Ascending aorta (tissue), 2 donors: ENCODE data around the gene CFAP68. TPM values are rescaled to one million over a fixed set of nuclear protein-coding genes. Genes with fewer than 3 reads are reported as not detected.
"Not testable (repeated sequence)": the region's sequence is repeated elsewhere in the genome, so short reads cannot be mapped to it uniquely, and the experiment has no call there.

Source experiments
- DNase-seq, 2 donors: peaks; one replicate each; pipeline ENCODE4 v3.0.0-alpha.2; 2019; ENCODE audit warnings: low spot score in 2 of 2
- H3K27ac ChIP-seq, 2 donors: fragments of 200-600 bp; sonication (generic); one replicate each; pipeline ENCODE4 v1.5.1; 2016 to 2017; ENCODE audit warnings: mild to moderate bottlenecking in 1 of 2
- H3K27me3 ChIP-seq: fragments of 200-600 bp; sonication (generic); one replicate; pipeline ENCODE4 v1.5.1; 2017
- H3K36me3 ChIP-seq, 2 donors: fragments of 200-600 bp; sonication (generic); one replicate each; pipeline ENCODE4 v1.5.1; 2016
- H3K4me1 ChIP-seq, 2 donors: fragments of 200-600 bp; sonication (generic); one replicate each; pipeline ENCODE4 v1.5.1; 2016 to 2017; ENCODE audit warnings: mild to moderate bottlenecking in 1 of 2
- H3K4me3 ChIP-seq, 2 donors: fragments of 200-600 bp; sonication (generic); one replicate each; pipeline ENCODE4 v1.5.1; 2016 to 2017; ENCODE audit warnings: mild to moderate bottlenecking in 1 of 2
- H3K9me3 ChIP-seq, 2 donors: fragments of 200-600 bp; sonication (generic); one replicate each; pipeline ENCODE4 v1.5.1; 2016
- CTCF ChIP-seq, 3 experiments: fragments of 200-600 bp in 2 of 3; fragments of 450-650 bp in 1 of 3; sonication (generic) in 2 of 3; IDR thresholded peaks; one replicate each; pipeline ENCODE4 v1.5.1; 2016 to 2019; ENCODE audit warnings: antibody characterized with exemption in 3 of 3, mild to moderate bottlenecking in 1 of 3, moderate library complexity in 1 of 3
- intact Hi-C: fragments of 100-400 bp; cut with DNase I; formaldehyde crosslinking; loops from one replicate; pipeline ENCODE4 v1.15.1; 2023
- total RNA-seq: library from RNA; depleted of rRNA; stranded (reverse); fragments of >200 nt; gene quantifications from one replicate; pipeline ENCODE4 v1.1.0, GENCODE V29; 2016

Gene CFAP68
- total RNA-seq, 1 donor from 2014 or later = not detected

GRCh38 chr11:111923951-111924350, 44.6 kb downstream of the CFAP68 start:
- peak in 1 of 3 experiments; percentile 6 for TF ChIP-seq CTCF (IDR thresholded peaks at IDR 0.05)
- H3K9me3 ChIP-seq = no peaks in the 10 kb centered on the region
- intact Hi-C loops = loop anchor here (1.0 to 10.0 kb wide), 2 partner anchors 12 to 371 kb away; partner anchors contain the start of gene HSPB2
- peaks cover 14 to 48% of the 10 kb centered on the region in 2 donors for H3K4me1 ChIP-seq
- peak overlapping the region; percentile 89 to 92 for H3K27ac ChIP-seq
- H3K4me3 ChIP-seq = peak overlapping the region; percentile 11 to 48
- no peaks in the 10 kb centered on the region for H3K27me3 ChIP-seq
- H3K36me3 ChIP-seq = no peaks in the 10 kb centered on the region
- DNase-seq = peak in 1 of 2 donors; percentile 63

GRCh38 chr11:111925953-111926352, 46.6 kb downstream of the CFAP68 start:
- Histone ChIP-seq H3K4me3 (peak overlapping the region in 1 of 2 donors; percentile 57), H3K27ac (peak overlapping the region; percentile 89 to 92), H3K9me3 (no peaks in the 10 kb centered on the region), H3K27me3 (no peaks in the 10 kb centered on the region), H3K36me3 (no peaks in the 10 kb centered on the region), H3K4me1 (peaks cover 14 to 45% of the 10 kb centered on the region in 2 donors)
- intact Hi-C loops = loop anchor here (1.0 to 10.0 kb wide), 5 partner anchors 12 to 369 kb away; partner anchors contain the start of genes NKAPD1, PIH1D2, SDHD and TIMM8B
- no peak for TF ChIP-seq CTCF (IDR thresholded peaks at IDR 0.05)
- DNase-seq = peak in 1 of 2 donors; percentile 63

GRCh38 chr11:111926505-111927391, 47.4 kb downstream of the CFAP68 start:
- intact Hi-C loops = loop anchor here (1.0 to 10.0 kb wide), 7 partner anchors 12 to 368 kb away; partner anchors contain the start of genes CFAP68, CRYAB, FDXACB1 and NKAPD1
- Histone ChIP-seq H3K4me3 (peak overlapping the region; percentile 40 to 57), H3K4me1 (peaks cover 14 to 40% of the 10 kb centered on the region in 2 donors)

GRCh38 chr11:111930472-111930871, 51.1 kb downstream of the CFAP68 start:
- Histone ChIP-seq H3K4me3 (no peak overlapping the region), H3K9me3 (no peaks in the 10 kb centered on the region), H3K36me3 (no peaks in the 10 kb centered on the region), H3K4me1 (peaks cover 6 to 20% of the 10 kb centered on the region in 2 donors), H3K27me3 (no peaks in the 10 kb centered on the region), H3K27ac (no peak overlapping the region)
- intact Hi-C loops = no loop called here
- DNase-seq = no peak
- no peak for TF ChIP-seq CTCF (IDR thresholded peaks at IDR 0.05)

More at GRCh38 chr11:111926505-111927391, 47.4 kb downstream of the CFAP68 start:
- H3K9me3 ChIP-seq = no peaks in the 10 kb centered on the region
- DNase-seq = peak; percentile 92 to 98
- H3K36me3 ChIP-seq = no peaks in the 10 kb centered on the region
- H3K27ac ChIP-seq = peak overlapping the region; percentile 89 to 92
- H3K27me3 ChIP-seq = no peaks in the 10 kb centered on the region
- TF ChIP-seq CTCF (IDR thresholded peaks at IDR 0.05) = no peak

GRCh38 chr11:111932611-111932950, 53.2 kb downstream of the CFAP68 start:
- intact Hi-C loops = loop anchor here (1.0 kb wide), 1 partner anchor 46 kb away; no protein-coding TSS in a partner anchor
- no peak for TF ChIP-seq CTCF (IDR thresholded peaks at IDR 0.05)
- H3K36me3 ChIP-seq = no peaks in the 10 kb centered on the region
- no peaks in the 10 kb centered on the region for H3K9me3 ChIP-seq
- H3K27me3 ChIP-seq = no peaks in the 10 kb centered on the region
- DNase-seq = no peak
- H3K27ac ChIP-seq = no peak overlapping the region
- no peak overlapping the region for H3K4me3 ChIP-seq
- H3K4me1 ChIP-seq = peaks cover 6 to 19% of the 10 kb centered on the region in 2 donors

- H3K36me3 ChIP-seq, H3K27me3 ChIP-seq, H3K4me3 ChIP-seq, H3K27ac ChIP-seq, intact Hi-C loops, H3K9me3 ChIP-seq: not testable (repeated sequence)
- DNase-seq = peak in 1 of 2 donors; percentile 45
- peaks cover 6 to 24% of the 10 kb centered on the region in 2 donors for H3K4me1 ChIP-seq
Measured at GRCh38 chr11:111933176-111933575, 53.8 kb downstream of the CFAP68 start.
